Parathyroid adenoma (tissue), 2 donors: Measurements from ENCODE around the gene NCCRP1.

Source experiments
- H2AFZ ChIP-seq: fragments of 300-600 bp; sonication (generic); one replicate; pipeline ENCODE4 v1.7.0; 2017; ENCODE audit warnings: antibody characterized with exemption, mild to moderate bottlenecking
- H3K27ac ChIP-seq: fragments of 300-600 bp; sonication (generic); one replicate; pipeline ENCODE4 v1.7.0; 2017
- H3K27me3 ChIP-seq: fragments of 300-600 bp; sonication (generic); one replicate; pipeline ENCODE4 v1.7.0; 2017; ENCODE audit warnings: low read length; ENCODE audit not compliant: control insufficient read depth, insufficient read depth
- H3K36me3 ChIP-seq: fragments of 300-600 bp; sonication (generic); one replicate; pipeline ENCODE4 v1.7.0; 2017; ENCODE audit warnings: low read length; ENCODE audit not compliant: control insufficient read depth, insufficient read depth
- H3K4me1 ChIP-seq: fragments of 300-600 bp; sonication (generic); one replicate; pipeline ENCODE4 v1.7.0; 2017; ENCODE audit warnings: control low read depth
- H3K4me2 ChIP-seq: fragments of 300-600 bp; sonication (generic); one replicate; pipeline ENCODE4 v1.7.0; 2017; ENCODE audit warnings: low read length
- H3K4me3 ChIP-seq: fragments of 300-600 bp; sonication (generic); one replicate; pipeline ENCODE4 v1.7.0; 2017; ENCODE audit warnings: low read depth, low read length
- H3K79me2 ChIP-seq: fragments of 300-600 bp; sonication (generic); one replicate; pipeline ENCODE4 v1.7.0; 2017; ENCODE audit warnings: control low read depth
- H3K9ac ChIP-seq: fragments of 300-600 bp; sonication (generic); one replicate; pipeline ENCODE4 v1.7.0; 2017; ENCODE audit warnings: mild to moderate bottlenecking
- H3K9me3 ChIP-seq: fragments of 300-600 bp; sonication (generic); one replicate; pipeline ENCODE4 v1.7.0; 2017; ENCODE audit warnings: low read length; ENCODE audit not compliant: control insufficient read depth
- CTCF ChIP-seq: fragments of 300-600 bp; sonication (generic); IDR thresholded peaks from one replicate; pipeline ENCODE4 v1.7.0; 2017; ENCODE audit warnings: antibody characterized with exemption, mild to moderate bottlenecking
- donor health status: primary hyperparathyroidism.

Gene NCCRP1

GRCh38 chr19:39157997-39158389 lies 38.8 kb upstream of the NCCRP1 start:
- Histone ChIP-seq H3K4me3 (no peak overlapping the region), H3K9me3 (no peaks in the 10 kb centered on the region), H3K36me3 (no peaks in the 10 kb centered on the region), H3K4me1 (peaks cover 56% of the 10 kb centered on the region), H3K79me2 (peaks cover 88% of the 10 kb centered on the region), H3K4me2 (no peak overlapping the region), H3K27ac (no peak overlapping the region), H3K27me3 (no peaks in the 10 kb centered on the region), H3K9ac (no peak overlapping the region), H2AFZ (no peak overlapping the region)
- TF ChIP-seq CTCF = no peak

DNA sequence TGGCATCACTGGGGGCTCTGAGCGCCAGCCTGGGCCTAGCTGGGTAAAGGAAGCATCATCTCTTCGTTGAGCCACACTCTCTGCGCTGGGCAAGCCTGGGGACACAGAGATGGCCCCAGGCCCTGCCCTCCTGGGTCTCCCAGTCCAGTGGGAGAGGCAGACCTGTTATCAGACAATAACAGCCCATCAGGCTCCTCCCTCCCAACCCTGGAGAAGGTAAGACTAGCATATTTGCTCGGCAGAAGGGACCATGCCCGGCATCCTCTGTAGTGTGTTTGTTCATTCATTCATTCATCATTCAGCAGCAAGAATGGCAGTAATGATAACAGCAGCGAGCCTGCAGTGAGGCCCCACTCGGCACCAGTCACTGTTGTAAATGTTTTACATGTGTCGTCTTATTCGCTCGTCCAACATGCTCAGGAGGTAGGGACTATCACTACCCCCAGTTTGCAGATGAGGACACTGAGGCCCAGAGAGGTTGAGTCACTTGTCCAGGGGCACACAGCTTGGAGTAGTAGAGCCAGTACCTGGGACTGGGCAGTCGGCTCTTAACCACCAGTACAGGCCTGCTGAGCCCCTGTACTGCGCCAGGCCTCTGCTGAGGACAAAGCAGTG lies 38.0 kb upstream of the NCCRP1 start:
- Histone ChIP-seq H3K4me1 (peaks cover 60% of the 10 kb centered on the region), H3K9ac (no peak overlapping the region), H3K27me3 (no peaks in the 10 kb centered on the region), H3K79me2 (peaks cover 88% of the 10 kb centered on the region), H3K9me3 (no peaks in the 10 kb centered on the region), H2AFZ (no peak overlapping the region), H3K4me3 (no peak overlapping the region), H3K27ac (no peak overlapping the region), H3K36me3 (no peaks in the 10 kb centered on the region), H3K4me2 (no peak overlapping the region)
- no peak for TF ChIP-seq CTCF

DNA sequence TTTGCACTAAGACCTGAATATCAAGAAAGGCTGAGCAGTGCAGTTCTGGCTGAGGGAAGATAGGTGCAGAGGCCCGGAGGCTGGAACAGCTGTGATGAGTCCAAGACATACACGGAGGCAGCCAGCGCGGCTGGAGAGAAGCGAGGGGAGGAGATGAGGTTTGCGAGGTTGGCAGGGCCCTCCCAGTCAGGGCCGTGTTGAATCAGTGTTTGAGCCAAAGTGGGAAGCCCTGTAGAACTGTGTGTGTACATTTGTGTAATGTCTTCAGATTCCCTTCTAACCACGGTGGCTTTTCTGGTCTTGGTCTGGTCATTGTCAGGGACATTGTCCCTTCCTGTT lies 36.3 kb upstream of the NCCRP1 start:
- H3K27me3 ChIP-seq = no peaks in the 10 kb centered on the region
- TF ChIP-seq CTCF = no peak
- no peak overlapping the region for H3K4me2 ChIP-seq
- H3K36me3 ChIP-seq = no peaks in the 10 kb centered on the region
- peaks cover 45% of the 10 kb centered on the region for H3K4me1 ChIP-seq
- H3K27ac ChIP-seq = no peak overlapping the region
- peaks cover 93% of the 10 kb centered on the region for H3K79me2 ChIP-seq
- H3K4me3 ChIP-seq = no peak overlapping the region
- no peaks in the 10 kb centered on the region for H3K9me3 ChIP-seq
- H2AFZ ChIP-seq = no peak overlapping the region
- no peak overlapping the region for H3K9ac ChIP-seq

- H3K36me3 ChIP-seq = no peaks in the 10 kb centered on the region
- H3K4me3 ChIP-seq = no peak overlapping the region
- peaks cover 40% of the 10 kb centered on the region for H3K4me1 ChIP-seq
- H3K79me2 ChIP-seq = peaks cover 93% of the 10 kb centered on the region
- TF ChIP-seq CTCF = no peak
- H3K27ac ChIP-seq = no peak overlapping the region
- no peak overlapping the region for H3K9ac ChIP-seq
- H3K27me3 ChIP-seq = no peaks in the 10 kb centered on the region
- no peak overlapping the region for H2AFZ ChIP-seq
- H3K4me2 ChIP-seq = no peak overlapping the region
- H3K9me3 ChIP-seq = no peaks in the 10 kb centered on the region
Observed at GRCh38 chr19:39160889-39161672, 35.7 kb upstream of the NCCRP1 start.
